Activated B cell treated with CpG ODN at 0.5 μM for 24 hours (primary cell): ENCODE results near the gene DUSP3. TPM values are rescaled to one million over a fixed set of nuclear protein-coding genes. Genes with fewer than 3 reads are reported as not detected.

ENCODE experiments used
- ATAC-seq: fragments of 200-7000 bp; cut with Tn5 transposase; one replicate; pipeline ENCODE4 v1.10.0; 2021; ENCODE audit warnings: low read depth, mild to moderate bottlenecking, moderate library complexity
- CTCF ChIA-PET: fragments of 350-600 bp; sonication (Branson Sonifier 250); formaldehyde crosslinking; loops from one replicate; lab custom pipeline; 2021; ENCODE audit warnings: antibody characterized with exemption; lab: Charles Lee
- POLR2A ChIA-PET: fragments of 350-600 bp; sonication (Branson Sonifier 250); formaldehyde crosslinking; loops from one replicate; lab custom pipeline; 2021; ENCODE audit warnings: antibody characterized with exemption; lab: Charles Lee
- DNase-seq: peaks from one replicate; pipeline ENCODE4 v3.0.0; 2022
- H3K27ac Mint-ChIP-seq: one replicate; pipeline ENCODE4 v1.8.0; 2020; ENCODE audit warnings: mixed read lengths
- H3K27me3 Mint-ChIP-seq: one replicate; pipeline ENCODE4 v1.8.0; 2021; ENCODE audit warnings: mixed read lengths
- H3K36me3 Mint-ChIP-seq: one replicate; pipeline ENCODE4 v1.8.0; 2021; ENCODE audit warnings: low read depth, mixed read lengths
- H3K4me1 Mint-ChIP-seq: one replicate; pipeline ENCODE4 v1.8.0; 2021; ENCODE audit warnings: mixed read lengths
- H3K4me3 Mint-ChIP-seq: one replicate; pipeline ENCODE4 v1.8.0; 2020; ENCODE audit warnings: mild to moderate bottlenecking, mixed read lengths
- H3K9me3 Mint-ChIP-seq: one replicate; pipeline ENCODE4 v1.8.0; 2020; ENCODE audit warnings: mixed read lengths
- intact Hi-C: fragments of 100-400 bp; cut with micrococcal nuclease; formaldehyde crosslinking; loops from one replicate; pipeline ENCODE4 v1.15.1; 2024
- total RNA-seq: library from RNA; stranded (reverse); gene quantifications from 2 replicates; pipeline ENCODE4 v1.2.3, GENCODE V29; 2022
- TF ChIP-seq, protein P1 (sequence below): fragments of 200-600 bp; IDR thresholded peaks from one replicate; pipeline ENCODE4 v1.8.0; 2022; ENCODE audit warnings: antibody characterized with exemption, mild to moderate bottlenecking

DUSP3 gene
- total RNA-seq, 1 donor from 2014 or later, result 16.6 TPM

DNA sequence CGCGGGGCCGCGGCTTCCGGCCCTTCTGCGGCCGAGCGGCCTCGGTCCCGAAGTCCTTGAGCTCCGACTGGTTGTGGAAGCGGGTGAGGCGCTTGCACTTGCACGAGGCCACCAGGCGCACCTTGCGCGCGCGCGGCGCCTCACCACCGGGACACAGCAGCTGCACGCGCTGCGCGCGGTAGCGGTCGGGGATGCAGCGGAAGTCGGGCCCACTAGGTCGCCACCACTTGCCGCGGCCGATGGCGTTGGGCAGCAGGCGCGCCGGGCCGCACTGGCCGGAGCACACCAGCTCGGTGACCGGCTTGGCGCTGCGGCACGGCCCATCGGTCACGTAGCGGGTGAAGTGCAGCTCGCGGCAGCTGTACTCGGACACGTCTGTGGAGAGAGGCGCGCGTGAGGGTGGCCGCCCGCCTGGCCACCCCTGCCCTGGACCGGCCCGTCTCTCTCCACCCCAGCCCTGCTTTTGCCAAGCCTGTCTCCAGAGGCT lies 23.3 kb downstream of the DUSP3 start:
- H3K9me3 Mint-ChIP-seq, result no peaks in the 10 kb centered on the region
- no peaks in the 10 kb centered on the region for H3K4me1 Mint-ChIP-seq
- ChIA-PET CTCF (interaction anchor here (14.2 kb wide), 1 partner anchor 59 kb away, joined by 301 read pairs; no protein-coding TSS in a partner anchor), POLR2A (no interaction called here)
- intact Hi-C loops, result no loop called here
- ATAC-seq (no peak), DNase-seq (no peak)
- H3K27me3 Mint-ChIP-seq, result peaks cover 53% of the 10 kb centered on the region
- no peak overlapping the region for H3K4me3 Mint-ChIP-seq
- TF ChIP-seq, protein P1, sequence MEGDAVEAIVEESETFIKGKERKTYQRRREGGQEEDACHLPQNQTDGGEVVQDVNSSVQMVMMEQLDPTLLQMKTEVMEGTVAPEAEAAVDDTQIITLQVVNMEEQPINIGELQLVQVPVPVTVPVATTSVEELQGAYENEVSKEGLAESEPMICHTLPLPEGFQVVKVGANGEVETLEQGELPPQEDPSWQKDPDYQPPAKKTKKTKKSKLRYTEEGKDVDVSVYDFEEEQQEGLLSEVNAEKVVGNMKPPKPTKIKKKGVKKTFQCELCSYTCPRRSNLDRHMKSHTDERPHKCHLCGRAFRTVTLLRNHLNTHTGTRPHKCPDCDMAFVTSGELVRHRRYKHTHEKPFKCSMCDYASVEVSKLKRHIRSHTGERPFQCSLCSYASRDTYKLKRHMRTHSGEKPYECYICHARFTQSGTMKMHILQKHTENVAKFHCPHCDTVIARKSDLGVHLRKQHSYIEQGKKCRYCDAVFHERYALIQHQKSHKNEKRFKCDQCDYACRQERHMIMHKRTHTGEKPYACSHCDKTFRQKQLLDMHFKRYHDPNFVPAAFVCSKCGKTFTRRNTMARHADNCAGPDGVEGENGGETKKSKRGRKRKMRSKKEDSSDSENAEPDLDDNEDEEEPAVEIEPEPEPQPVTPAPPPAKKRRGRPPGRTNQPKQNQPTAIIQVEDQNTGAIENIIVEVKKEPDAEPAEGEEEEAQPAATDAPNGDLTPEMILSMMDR, result no peak
- H3K36me3 Mint-ChIP-seq, result no peaks in the 10 kb centered on the region
- no peak overlapping the region for H3K27ac Mint-ChIP-seq

DNA sequence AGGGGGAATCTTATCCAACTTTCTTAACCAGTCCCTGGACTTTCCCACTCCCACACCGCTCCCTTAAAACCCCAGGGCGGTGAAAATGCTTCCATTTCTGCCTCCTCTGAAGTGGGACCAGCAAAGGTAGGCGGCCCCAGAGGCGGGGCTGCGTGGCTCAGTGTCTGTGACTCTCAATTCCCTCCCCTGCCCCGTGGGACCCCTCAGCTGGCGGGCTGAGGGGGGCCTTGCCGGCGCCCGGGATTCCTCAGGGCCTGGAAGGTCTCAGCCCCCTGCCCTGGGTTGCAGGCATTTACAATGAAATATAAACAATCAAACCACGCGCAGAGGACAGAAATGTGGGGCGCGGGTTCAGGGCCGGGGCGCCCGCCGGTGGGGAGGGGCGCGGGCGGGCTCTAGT lies 23.8 kb downstream of the DUSP3 start:
- no peak overlapping the region for H3K27ac Mint-ChIP-seq
- intact Hi-C loops, result no loop called here
- TF ChIP-seq, protein P1, result no peak
- H3K4me3 Mint-ChIP-seq, result no peak overlapping the region
- ATAC-seq (no peak), DNase-seq (no peak)
- peaks cover 1% of the 10 kb centered on the region for H3K4me1 Mint-ChIP-seq
- peaks cover 49% of the 10 kb centered on the region for H3K27me3 Mint-ChIP-seq
- POLR2A ChIA-PET, result no interaction called here
- CTCF ChIA-PET, result interaction anchor here (14.2 kb wide), 1 partner anchor 58 kb away, joined by 301 read pairs; no protein-coding TSS in a partner anchor
- H3K9me3 Mint-ChIP-seq, result no peaks in the 10 kb centered on the region
- H3K36me3 Mint-ChIP-seq, result no peaks in the 10 kb centered on the region

GRCh38 chr17:43753493-43754129 lies 25.2 kb downstream of the DUSP3 start:
- POLR2A ChIA-PET, result no interaction called here
- TF ChIP-seq, protein P1, result no peak
- no peak for ATAC-seq
- DNase-seq, result no peak
- intact Hi-C loops, result no loop called here
- Mint-ChIP-seq H3K36me3 (no peaks in the 10 kb centered on the region), H3K9me3 (no peaks in the 10 kb centered on the region), H3K4me3 (no peak overlapping the region), H3K27me3 (peaks cover 54% of the 10 kb centered on the region), H3K4me1 (peaks cover 7% of the 10 kb centered on the region), H3K27ac (no peak overlapping the region)
- CTCF ChIA-PET, result no interaction called here

GRCh38 chr17:43750153-43750552 lies 28.6 kb downstream of the DUSP3 start:
- H3K27me3 Mint-ChIP-seq, result peaks cover 48% of the 10 kb centered on the region
- DNase-seq, result no peak

GRCh38 chr17:43745541-43745940 lies 33.2 kb downstream of the DUSP3 start:
- DNase-seq (no peak), ATAC-seq (no peak)
- H3K36me3 Mint-ChIP-seq, result no peaks in the 10 kb centered on the region
- TF ChIP-seq, protein P1, result no peak
- intact Hi-C loops, result no loop called here
- H3K4me3 Mint-ChIP-seq, result no peak overlapping the region
- ChIA-PET CTCF (no interaction called here), POLR2A (interaction anchor here (0.6 kb wide), 1 partner anchor 106 kb away, joined by 10 read pairs; no protein-coding TSS in a partner anchor)
- no peak overlapping the region for H3K27ac Mint-ChIP-seq
- H3K27me3 Mint-ChIP-seq, result peaks cover 50% of the 10 kb centered on the region
- H3K4me1 Mint-ChIP-seq, result peaks cover 7% of the 10 kb centered on the region
- no peaks in the 10 kb centered on the region for H3K9me3 Mint-ChIP-seq

More at GRCh38 chr17:43750153-43750552, 28.6 kb downstream of the DUSP3 start:
- no peak for ATAC-seq
- no peaks in the 10 kb centered on the region for H3K36me3 Mint-ChIP-seq
- H3K9me3 Mint-ChIP-seq, result no peaks in the 10 kb centered on the region
- no peak overlapping the region for H3K27ac Mint-ChIP-seq
- peaks cover 7% of the 10 kb centered on the region for H3K4me1 Mint-ChIP-seq
- ChIA-PET POLR2A (no interaction called here), CTCF (interaction anchor here (0.9 to 1.3 kb wide), 2 partner anchors 10 kb away, joined by 3 to 6 read pairs; no protein-coding TSS in a partner anchor)
- no peak overlapping the region for H3K4me3 Mint-ChIP-seq
- intact Hi-C loops, result no loop called here
- TF ChIP-seq, protein P1, result no peak
